ENCODE measurements around the gene SYDE1.

Gene SYDE1

DNA sequence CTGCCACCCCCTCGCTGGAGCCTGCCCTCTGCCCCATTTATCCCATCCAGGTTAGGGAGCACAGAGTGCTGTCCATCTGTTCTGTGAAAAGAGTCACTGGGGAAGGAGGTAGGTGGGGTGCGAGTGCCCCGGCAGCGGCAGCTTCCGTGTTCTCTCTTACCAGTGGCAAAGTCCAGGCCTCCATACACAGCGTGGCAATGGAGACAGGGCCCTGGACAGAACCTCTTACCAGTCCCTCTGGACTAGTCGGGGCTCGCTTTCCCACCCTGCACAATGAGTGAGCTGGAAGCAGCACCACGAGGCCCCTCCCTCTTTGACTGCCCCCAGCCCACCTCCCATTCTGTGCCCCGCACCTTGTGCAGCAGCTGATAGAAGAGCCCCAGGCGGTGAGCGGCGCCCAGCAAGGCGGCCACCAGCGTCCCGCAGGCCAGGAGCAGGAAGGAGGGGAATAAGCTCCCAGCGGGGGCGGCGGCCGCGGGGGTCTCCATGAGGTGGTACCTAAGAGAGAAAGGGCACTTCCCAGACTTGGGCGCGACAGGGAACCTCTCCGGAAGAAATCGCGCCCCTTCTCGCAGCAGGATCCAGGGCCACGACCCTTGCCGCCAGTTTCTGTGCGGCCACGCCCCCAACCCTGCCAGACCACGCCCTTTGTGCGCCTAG, 17.5 kb downstream of the SYDE1 start:
- no peak for DNase-seq (ENCODE audit: low read depth)

DNA sequence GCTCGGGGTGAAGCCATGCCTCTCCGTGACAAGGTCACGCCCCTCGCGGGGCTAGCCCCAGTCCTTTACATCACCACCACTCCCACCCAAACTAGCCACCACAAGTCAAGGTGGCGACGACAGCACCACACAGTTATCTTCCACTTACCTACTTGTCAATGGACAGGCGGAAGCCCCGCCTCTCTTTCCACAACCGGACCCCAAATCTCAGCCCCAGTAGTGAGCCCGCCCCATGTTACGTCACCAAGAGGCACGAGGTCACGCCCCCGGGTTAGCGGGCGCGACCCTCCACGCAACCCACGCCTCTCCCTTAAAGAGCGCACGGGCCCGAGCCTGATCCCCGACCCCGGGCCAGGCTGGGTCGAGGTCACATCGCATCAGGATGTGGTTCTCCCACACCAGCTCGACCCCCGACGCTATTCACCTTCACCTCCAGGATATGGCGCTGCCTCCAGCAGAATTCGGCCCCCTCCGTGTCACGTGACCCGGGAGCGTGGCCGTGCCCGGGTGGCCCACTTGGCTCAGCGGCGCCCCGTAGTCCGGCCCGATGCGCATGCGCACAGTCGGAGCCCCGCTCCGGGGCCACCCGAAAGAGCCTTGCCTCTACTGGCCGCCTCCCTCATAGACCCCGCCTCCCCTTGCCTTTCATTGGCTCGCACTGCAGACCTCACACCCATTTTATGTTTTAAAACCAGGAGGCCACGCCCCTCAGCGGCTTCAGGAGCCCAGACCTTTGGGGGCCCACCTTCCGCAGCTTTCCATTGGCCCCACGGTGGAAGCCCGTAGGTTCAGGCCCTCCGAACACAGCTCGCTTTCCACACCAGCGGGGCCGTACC, 18.2 kb downstream of the SYDE1 start:
- DNase-seq (ENCODE audit: low read depth) = peak; percentile 97

- DNase-seq (ENCODE audit: low read depth) = no peak
Observed at GRCh38 chr19:15126131-15126910, 19.1 kb downstream of the SYDE1 start.

GRCh38 chr19:15128162-15128770, 21.1 kb downstream of the SYDE1 start:
- DNase-seq (ENCODE audit: low read depth) = no peak

DNA sequence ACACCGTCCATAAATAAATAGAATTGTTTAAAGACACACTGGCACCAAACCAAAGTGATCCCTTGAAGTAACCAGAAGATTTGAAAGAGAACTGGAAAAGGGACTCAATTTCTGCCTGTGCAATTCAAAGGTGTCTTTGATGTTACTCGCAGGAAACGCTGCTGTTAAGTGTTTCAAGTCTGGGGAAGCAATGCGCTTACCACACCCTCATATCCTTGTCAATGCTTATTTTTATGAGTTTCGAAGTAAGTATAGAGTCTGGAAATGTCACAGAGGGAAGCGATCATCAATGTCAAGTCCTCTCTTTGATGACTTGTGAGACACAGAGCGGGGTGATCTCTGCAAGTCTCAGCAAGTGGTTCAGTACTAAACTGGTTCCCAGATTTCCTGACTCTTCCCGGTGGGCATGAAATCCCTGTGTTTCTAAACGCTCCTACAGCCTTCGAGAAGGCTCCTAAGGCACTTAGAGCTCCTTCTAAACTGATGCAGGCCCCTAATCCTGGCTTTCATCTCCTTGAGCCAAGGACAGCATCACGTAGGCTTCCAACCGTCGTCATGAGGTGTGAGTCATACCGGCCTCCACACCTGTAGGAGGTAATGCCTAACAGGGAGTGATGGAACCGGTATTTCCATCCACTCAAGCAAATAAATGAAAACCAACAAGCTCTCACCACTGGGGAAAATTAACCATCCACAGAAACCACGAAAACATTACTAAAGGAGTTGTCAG, 22.8 kb downstream of the SYDE1 start:
- no peak for DNase-seq (ENCODE audit: low read depth)

GRCh38 chr19:15136234-15136954, 29.2 kb downstream of the SYDE1 start:
- DNase-seq (ENCODE audit: low read depth) = no peak

DNA sequence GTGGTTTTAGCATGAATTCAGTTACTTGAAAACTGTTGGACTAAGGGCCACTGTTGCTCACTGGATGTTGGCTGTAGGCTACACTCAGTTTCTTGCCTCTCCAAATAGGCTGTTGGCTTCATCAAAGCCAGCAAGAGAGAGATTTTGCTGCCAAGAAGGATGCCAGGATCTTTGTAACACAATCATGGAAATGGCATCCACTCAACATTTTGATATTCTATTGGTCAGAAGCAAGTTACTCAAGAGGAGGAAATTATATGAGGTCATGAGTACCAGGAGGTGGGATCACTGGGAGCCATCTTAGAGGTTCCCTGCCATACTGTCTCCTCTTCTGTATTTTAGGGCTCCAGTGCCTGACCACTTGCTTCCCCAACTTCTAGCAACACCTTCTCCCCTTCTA, 30.6 kb downstream of the SYDE1 start:
- no peak for DNase-seq (ENCODE audit: low read depth)

GRCh38 chr19:15138427-15138826, 31.2 kb downstream of the SYDE1 start:
- DNase-seq (ENCODE audit: low read depth) = no peak

DNA sequence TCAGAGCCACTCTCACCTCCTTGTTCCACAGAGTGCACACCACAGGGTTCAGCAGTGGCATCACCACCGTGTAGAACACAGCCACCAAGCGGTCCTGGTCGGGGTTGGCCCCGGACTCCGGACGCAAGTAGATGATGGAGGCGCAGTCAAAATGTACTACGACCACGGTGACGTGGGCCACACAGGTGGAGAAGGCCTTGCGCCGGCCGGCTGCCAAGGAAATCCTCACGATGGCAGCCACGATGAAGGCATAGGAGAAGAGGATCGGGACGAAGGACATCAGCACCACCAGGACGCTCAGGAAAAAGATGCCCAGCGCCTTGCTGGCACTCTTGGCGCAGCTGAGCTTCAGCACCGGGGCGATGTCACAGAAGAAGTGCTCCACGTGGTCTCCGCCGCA, 33.9 kb downstream of the SYDE1 start:
- DNase-seq (ENCODE audit: low read depth) = no peak

GRCh38 chr19:15142313-15142712, 35.1 kb downstream of the SYDE1 start:
- no peak for DNase-seq (ENCODE audit: low read depth)

- DNase-seq (ENCODE audit: low read depth) = no peak
Observed at GRCh38 chr19:15144046-15144646, 36.9 kb downstream of the SYDE1 start.

DNA sequence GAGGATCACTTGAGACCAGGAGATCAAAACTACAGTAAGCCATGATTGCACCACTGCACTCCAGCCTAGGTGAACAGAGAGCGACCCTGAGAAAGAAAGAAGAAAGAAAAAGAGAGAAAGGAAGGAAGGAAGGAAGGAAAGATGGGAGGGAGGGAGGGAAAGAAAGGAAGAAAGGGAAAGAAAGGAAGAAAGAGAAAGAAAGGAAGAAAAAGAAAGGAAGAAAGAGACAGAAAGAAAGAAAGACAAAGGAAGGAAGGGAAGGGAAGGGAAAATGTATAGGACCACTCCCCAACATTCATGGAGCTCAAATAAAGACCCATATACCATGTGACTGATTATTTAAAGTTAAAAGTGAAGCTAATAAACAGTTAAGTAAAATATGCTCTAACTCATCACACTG, 39.9 kb downstream of the SYDE1 start:
- no peak for DNase-seq (ENCODE audit: low read depth)

DNA sequence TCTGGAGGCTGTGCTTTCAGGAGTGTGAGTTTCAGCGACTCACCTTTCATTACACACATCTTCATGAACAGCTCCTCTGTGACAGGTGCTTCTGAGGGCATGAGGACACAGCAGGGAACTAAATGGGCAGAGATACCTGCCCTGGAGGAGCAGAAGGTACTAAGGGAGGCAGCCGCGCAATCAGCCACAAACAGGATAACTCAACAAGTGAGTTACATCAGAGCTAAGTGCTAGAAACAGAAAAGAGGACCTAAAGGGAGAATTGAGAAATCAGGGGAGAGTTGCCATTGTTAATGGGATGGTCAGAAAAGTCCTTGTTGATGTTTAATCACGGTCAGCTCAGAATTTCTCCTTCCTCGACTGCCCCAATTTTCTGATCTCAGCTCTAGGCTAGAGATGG, 42.5 kb downstream of the SYDE1 start:
- DNase-seq (ENCODE audit: low read depth) = no peak

DNA sequence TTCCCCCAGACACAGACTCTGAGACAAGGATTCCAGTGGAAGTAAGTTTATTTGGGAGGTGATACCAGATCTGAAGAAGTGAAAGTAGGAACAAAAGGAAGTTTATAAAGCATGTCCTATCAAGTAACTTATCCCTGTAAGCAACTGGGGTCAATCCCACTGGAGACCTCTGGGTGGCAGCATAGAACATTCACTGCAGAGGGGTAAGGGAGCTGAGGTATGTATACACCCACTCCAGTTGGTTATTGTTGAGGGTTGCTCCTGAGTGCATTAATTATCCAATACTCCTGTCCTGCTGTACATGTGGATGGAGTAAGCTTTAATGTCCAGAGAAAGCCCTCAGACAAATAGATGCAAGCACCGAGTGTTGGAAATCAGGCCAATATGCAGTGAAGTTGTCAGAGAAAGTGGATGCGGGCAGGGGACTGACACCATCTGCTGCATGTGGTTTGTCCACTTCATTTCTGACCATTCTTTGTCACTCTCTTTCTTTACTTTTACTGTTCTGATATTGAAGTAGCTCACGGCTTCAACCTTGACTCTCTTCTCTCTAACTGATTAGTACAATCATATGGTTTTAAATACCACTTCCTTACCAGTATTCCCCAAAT, 46.9 kb downstream of the SYDE1 start:
- DNase-seq (ENCODE audit: low read depth) = peak; percentile 49

- no peak for DNase-seq (ENCODE audit: low read depth)
Observed at GRCh38 chr19:15155296-15155695, 48.1 kb downstream of the SYDE1 start.

GRCh38 chr19:15156391-15156790, 49.2 kb downstream of the SYDE1 start:
- DNase-seq (ENCODE audit: low read depth) = no peak

GRCh38 chr19:15159251-15159650, 52.0 kb downstream of the SYDE1 start:
- DNase-seq (ENCODE audit: low read depth) = no peak

DNA sequence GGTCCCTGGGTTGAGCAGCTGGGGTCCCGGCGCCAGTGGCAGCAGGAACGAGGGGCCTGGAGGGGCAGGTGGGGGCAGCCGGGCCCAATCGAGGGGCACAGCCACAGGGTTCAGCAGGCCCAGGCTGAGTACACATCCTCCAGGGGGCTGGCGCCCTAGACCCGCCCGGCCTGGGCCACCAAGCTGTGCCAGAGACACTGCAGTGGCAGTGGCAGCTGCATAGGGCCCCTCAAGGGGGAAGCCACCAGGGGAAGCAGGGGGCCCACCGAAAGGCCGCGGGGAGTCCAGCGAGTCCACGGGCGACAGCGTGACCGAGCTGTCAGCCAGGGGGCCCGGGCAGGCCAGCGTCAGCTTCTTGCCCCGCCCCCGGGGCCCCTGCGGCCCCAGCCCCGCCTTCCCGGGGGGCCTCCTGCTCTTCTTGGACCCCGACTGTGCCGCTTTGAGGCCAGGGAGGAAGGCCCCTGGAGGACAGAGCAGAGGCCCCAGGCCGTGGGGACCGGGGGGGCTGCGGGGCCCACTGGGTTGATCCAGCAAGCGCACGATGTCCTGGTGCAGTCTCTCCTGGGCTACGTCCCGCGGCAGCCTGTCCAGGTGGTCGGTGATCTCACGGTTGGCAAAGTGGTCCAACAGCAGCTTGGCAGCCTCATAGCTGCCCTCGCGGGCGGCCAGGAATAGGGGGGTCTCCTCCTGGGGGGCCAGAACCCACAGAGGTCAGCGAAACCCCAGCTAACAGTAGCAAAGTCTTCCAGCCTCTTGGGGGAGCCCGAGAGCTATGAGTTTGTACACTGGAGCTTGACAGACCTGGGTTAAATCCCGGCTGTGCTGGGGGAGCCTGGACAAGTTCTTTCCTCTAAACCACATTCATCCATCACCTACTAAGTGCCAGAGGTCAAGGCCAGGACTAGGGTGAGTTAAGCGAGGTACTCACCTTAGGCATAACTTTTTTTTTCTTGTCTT, 54.1 kb downstream of the SYDE1 start:
- no peak for DNase-seq (ENCODE audit: low read depth)
